ENCODE results near the gene ROR1.

DNA sequence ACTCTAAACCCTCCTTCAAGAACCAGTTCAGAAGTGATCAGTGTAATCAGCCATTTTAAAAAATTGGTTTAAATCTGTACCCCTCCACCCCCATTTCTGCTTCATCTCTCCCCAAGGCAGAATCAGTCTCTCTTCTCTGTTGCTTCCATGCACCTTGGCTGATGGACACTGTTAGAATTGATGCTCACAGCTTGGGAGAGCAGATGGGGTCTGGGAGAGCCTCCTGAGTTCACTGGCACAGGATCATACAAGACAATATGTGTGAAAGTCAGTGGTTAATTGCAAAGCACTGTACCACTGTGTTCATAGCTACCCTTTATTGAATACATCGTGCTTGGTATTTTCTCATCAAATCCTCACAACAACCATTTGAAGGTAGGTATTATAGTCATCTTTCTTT, 140.9 kb downstream of the ROR1 start:
- TF ChIP-seq, protein P1, sequence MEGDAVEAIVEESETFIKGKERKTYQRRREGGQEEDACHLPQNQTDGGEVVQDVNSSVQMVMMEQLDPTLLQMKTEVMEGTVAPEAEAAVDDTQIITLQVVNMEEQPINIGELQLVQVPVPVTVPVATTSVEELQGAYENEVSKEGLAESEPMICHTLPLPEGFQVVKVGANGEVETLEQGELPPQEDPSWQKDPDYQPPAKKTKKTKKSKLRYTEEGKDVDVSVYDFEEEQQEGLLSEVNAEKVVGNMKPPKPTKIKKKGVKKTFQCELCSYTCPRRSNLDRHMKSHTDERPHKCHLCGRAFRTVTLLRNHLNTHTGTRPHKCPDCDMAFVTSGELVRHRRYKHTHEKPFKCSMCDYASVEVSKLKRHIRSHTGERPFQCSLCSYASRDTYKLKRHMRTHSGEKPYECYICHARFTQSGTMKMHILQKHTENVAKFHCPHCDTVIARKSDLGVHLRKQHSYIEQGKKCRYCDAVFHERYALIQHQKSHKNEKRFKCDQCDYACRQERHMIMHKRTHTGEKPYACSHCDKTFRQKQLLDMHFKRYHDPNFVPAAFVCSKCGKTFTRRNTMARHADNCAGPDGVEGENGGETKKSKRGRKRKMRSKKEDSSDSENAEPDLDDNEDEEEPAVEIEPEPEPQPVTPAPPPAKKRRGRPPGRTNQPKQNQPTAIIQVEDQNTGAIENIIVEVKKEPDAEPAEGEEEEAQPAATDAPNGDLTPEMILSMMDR (IDR thresholded peaks at IDR 0.05): no peak
- no peak for TF ChIP-seq POLR2A (IDR thresholded peaks at IDR 0.05)
- TF ChIP-seq POLR2AphosphoS5 (IDR thresholded peaks at IDR 0.05): no peak

Measured in suprapubic skin (tissue), 4 donors.